GM21528 (cell line): ENCODE data around the gene MROH7.

Experiments
- ATAC-seq: cut with Tn5 transposase; IDR thresholded peaks from one replicate; pipeline ENCODE4 v1.9.1; 2021; ENCODE audit warnings: mild to moderate bottlenecking, moderate library complexity; ENCODE audit not compliant: unreplicated experiment, low FRiP score

The MROH7 gene

DNA sequence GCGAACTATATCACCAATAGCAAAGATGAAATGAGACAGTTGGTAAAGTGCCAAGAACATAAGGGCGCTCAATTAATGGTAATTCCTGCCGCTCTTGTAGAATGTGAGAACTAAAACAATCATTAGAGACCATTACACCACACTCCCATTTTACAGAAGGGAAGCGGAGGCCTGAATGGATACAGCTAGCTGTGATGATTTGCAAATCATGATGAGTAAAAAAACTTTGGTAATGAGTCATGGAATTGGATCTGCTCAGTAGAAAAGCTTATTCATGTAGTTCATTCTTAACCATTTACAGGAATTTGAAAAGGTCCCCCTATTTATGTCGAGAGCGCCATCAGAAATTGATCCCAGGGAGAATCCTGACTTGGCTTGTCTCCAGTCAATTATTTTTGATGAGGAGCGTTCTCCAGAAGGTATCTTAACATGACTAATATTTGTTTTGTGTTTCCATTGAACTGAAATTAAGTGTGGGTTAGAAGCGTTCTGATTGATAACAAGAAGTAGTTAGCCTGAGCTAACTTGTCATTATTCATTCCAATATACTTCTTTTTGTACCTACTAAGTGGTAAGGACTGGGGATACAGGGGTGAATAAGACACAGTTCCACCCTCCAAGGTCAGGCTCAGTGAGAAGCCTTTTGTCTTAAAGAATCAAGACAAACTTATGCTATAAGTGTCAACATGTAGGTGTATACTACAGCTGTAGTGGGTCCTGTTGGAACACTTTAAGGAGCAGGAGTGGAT, 74.9 kb downstream of the MROH7 start:
- ATAC-seq: no peak

DNA sequence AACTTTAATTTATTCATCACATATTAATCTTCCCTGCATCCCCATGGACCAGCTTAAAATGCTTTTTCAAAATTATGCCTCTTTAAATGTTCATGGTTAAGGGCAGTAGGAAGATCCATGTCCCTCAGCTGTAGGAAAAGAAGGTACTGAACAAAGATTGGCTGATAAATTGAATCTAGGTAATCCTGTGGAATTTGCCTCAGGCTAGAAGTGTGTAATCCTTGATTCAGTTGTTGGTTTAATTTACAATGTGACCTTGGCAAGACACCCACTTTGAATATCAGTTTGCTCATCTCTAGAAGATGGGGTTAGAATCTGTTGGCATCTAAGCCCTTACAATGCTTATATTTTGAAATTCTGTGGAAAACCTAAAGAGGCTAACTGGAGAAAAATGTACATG, 80.1 kb downstream of the MROH7 start:
- ATAC-seq: no peak

DNA sequence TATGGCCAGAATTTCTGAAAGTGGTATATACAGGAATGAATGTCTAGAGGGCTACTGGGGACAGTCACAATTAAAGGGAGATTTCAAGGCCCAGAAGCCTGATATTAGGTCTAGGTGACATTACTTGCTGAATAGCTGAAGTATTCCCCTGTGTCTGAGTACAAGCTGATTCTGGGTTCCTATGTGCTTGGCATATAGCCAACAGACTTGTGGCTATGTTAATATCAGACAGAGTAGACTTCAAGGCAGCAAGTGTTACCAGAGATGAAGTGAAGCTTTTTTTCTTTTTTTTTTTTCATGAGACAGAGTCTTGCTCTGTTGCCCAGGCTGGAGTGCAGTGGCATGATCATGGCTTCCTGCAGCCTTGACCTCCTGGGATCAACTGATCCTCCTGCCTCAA, 82.4 kb downstream of the MROH7 start:
- ATAC-seq: no peak

DNA sequence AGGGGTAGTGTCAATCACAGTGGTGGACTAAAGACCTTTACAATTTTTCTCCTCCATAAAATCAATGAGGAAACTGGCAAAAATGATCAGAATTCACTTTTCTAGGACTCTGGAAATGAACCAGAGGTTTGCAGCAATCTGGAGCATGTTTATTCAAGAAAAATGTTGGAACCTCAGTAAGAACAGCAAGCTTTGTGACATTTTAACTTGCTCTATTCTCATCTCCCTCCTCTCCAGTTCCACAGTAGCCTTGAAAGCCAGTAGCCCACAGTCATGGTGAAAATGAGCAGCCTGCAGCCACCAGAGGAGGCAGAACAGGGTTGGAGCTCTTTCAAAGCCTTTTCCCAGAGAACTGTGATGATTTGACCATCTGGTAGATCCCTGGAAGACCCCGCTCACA, 83.2 kb downstream of the MROH7 start:
- no peak for ATAC-seq

DNA sequence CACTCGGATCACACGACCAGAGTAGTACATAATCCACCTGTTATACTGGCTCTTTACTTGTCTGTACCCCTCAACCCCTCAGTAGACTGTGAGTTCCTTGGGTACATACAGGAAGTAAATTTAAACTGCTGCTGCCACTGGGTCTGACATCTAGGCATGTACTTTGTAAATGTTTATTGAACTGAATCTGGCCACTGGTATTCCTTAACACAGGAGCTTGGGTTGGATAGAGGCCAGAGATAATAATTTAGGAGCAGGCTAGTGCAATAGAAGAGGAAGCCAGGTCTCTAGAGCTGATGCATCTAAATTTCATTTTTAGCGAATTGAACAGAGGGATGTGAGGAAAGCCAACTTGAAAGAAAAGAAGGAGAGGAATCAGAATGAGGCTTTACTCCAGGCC, 86.4 kb downstream of the MROH7 start:
- no peak for ATAC-seq

DNA sequence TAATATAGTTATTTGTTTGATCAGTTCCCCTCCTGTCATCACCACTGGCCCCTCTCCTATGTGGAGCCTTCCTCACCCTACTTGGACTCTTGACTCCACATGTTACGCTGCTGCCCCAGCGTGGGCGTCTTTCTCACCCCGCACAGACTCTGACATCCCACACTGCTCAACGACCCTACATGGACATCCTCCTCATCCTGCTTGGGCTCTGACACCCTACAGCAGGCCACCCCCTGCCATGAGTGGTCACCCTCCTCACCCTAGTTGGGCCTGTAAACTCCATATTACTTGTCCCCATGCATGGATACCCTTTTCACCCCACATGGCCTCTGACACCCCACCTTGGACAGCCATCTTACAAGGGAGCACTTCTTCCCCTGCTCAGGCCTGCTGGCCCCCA, 95.1 kb downstream of the MROH7 start:
- ATAC-seq: no peak

DNA sequence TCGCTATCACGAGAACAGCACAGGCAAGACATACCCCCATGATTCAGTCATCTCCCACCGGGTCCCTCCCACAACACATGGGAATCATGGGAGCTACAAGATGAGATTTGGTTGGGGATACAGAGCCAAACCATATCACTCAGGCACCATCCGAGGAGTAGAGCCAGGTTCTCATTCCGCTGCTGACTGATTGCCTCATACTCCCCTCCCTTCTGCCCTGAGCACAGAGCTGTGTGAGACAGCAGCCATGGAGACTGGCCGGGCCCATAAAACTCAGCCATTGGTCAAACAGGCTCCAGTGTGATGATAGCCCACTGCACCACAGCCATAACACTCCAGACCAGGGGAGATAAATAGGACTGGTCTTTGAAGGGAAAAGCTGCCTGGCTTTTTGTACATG, 96.7 kb downstream of the MROH7 start:
- no peak for ATAC-seq

DNA sequence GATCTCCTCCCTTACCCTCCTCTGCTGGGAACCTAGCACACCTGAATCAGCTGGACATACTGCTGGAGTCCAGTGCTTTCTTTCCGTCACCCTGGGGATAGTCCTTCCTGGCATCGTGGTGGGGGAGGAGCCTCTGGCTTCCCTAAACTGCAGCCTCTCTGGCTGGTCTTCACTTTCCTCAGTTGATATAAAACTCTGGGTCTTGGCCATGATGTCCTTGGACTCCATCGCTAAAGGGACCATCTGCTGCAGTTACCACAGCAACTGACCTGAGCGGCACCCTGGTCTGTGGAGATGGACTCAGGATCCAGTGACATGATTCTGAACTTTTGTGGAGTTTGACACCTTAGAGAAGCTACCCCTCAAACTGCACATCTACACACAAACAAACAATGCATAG, 99.9 kb downstream of the MROH7 start:
- ATAC-seq: no peak

DNA sequence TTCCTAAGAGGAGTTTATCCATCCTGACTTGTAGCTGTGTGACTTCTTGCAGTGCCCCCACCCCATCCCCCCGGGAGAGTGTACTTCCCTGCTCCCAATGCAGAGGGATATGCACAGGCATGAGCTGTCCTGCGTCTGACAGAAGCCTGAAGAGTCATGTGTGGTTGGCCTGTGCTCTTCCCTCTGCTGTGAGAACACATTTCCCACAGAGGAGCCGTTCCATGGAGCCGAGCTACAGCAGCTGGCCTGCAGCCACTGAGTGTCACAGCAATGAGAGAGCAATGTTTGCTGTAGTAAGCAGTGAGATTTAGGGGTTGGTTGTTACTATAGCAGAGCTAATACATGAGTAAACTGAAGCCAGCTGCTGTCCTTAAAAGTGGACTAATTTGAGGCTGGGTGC, 100.7 kb downstream of the MROH7 start:
- no peak for ATAC-seq

DNA sequence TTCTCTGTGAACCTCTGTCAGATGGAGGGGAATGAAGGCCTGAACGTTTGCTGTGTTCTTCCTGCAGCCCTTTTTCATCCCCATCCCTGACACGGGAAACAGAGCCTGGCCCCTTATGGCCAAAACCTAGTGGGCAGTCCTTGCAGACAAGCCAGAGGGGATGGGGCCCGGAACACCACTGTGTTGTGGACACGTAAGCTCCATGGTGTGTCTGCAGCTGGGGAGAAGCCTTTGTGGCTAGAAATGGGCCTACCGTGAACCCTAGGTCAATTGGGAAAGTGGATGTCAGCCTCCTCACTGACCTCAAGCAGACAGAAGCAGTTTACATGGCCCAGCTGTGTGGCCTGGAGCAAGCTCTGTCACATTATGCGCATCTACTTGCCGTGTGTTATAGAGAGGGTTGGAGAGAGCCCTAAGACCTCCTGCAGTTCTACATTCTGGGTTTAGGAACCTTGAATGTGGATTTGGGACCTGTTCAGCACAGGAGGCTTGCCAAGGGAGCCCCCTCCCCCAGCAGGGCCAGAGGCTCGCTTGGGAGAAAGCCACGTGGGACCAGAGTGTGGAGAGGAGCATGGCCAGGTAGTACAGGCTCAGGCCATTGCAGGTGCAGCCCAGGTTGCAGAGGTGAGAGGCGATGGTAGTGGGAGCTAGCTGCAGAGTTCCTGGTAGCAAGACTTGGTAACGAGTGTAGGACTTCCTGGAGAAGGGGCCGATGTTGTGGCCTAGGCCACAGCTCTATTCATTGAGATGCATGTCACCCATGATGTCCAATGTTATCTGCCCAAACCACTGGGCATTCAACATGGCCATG, 102.0 kb downstream of the MROH7 start:
- no peak for ATAC-seq

DNA sequence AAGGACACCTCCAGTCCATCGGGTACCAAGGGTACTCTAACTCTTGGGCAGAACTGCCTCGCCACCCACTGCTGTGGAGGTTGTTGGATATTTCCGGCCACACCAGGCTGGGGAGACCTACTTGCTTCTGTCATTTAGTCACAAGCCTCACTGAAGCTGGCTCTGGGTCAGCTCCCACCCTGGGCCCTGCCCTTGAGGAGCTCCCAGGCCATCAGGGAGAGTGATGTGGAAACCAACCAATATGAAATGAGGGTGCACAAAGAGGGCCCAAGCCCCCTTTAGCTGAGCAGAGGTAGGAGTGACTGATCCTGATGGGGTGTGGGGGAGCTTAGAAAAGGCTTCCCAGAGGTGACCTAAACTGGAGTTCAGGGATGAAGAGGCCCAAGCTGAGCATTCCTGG, 103.1 kb downstream of the MROH7 start:
- ATAC-seq: no peak

DNA sequence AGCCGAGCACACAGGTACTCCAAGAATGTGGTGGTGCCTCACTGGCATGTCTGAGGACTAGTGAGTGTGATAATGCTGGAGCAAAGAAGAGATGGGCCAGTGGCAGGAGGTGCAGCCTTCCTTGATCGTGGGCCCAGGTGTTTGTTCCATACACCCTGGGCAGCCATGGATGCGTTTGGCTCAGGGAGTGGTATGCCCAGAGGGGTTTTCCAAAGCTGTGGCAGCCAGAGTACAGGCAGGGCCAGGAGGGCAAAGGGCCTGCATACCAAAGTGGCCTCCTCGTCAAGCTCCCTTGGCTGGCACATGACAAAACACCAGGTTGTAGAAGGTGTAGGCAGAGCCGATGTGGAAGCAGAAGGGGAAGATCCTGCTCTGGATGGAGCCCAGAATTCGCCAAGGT, 103.7 kb downstream of the MROH7 start:
- no peak for ATAC-seq

DNA sequence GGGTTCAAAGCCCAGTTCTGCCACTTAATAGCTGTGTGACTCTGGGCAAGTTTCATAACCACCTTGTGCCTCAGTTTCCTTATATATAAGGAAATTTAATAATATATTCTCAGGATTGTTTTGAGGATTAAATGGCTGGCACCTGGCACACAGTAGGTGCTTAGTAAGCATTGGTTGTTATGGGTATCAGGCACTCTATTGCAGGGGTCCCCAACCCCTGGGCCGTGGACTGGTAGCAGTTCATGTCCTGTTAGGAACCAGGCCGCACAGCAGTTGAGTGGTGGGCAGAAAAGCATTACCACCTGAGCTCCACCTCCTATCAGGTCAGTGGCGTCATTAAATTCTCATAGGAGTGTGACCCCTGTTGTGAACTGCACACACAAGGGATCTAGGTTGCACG, 104.3 kb downstream of the MROH7 start:
- no peak for ATAC-seq

DNA sequence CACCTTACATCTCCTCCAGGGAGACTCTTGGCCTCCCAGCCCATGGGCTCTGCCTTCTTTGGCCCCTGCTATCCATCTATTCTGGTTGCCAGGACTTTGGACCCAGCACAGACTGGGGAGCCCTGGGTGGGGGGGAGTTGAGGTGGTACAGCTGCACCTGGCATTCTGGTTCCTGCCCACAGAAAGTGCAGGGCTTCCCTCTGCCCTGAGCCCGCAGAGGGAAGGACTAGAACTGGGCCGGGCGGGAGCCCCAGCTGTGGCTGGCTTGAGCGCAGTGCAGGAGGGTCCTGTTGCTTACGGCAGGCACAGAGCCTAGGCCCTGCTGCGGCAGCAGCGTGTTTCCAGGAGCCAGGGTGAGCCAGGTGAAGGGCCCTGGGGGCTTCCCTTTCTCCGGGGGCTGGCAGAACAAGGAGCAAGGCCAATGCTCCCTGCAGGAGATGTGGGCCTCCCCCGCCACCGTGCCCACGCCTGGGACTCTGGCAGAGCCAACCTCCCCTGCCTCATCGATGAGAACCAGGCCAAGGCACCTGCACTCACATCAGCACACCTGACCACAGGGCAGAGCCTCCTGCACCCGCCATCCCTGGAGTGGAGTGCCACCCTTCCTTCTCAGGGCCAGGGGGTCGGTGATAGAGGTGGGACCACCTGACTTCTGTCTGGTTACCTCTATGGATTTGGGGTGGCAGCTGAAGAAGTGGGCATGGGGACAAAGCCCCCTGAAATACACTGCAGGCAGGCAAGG, 106.7 kb downstream of the MROH7 start:
- ATAC-seq: no peak

DNA sequence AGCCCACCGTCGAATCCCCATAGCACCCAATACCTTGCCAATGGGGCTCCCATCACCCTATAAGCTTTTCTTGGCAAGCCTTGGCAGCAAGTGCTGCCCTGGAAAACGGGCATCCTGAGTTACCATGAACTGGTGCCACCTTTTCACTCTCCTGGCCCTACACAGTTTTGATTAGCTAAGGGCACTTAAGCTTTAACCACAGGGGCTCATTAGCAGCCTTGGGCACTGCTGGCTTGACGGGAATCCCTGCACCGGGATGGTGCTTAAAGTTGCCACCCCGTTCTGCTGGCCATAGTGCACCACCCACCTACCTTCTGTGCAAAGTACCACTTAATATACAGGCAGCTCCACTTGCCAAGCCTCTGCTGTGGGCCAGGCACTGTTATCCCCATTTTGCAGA, 109.0 kb downstream of the MROH7 start:
- no peak for ATAC-seq

DNA sequence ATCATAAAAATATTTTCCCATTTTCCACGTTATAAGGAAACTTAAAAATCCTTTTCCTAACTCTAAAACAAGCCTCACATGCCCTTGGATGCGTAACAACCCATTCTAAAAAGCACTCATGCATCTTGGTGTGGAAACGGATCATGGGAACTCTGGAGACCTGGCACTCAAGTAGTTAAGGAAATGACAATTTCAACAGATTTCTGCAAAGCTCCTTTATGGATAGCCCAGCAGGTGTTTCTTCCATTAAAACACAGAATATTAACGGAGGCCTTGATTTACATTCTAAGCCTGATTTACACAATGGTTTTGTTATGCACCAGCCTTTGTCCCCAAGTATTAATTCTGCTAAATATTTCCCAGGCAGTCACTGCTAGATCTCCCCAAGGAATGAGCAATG, 109.8 kb downstream of the MROH7 start:
- no peak for ATAC-seq

DNA sequence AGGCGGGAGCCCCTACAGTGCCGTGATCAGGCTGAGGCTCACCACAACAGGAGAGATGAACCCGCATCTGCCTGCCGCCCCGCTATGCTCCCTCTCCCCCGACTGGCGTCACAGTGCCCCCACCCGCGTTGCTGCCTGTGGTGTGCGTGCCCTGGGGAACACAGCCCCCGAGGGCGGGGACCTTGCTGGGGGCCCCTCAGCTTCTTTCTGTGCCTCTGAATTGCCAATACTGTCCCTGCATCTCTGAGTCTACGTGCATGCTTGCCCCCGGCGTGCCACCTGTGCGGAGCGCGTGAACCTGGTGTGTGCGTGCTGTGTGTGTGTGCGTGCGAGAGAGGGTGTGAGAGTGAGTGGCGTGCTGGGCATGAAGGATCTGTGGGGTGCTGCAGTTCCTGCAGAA, 112.5 kb downstream of the MROH7 start:
- no peak for ATAC-seq

DNA sequence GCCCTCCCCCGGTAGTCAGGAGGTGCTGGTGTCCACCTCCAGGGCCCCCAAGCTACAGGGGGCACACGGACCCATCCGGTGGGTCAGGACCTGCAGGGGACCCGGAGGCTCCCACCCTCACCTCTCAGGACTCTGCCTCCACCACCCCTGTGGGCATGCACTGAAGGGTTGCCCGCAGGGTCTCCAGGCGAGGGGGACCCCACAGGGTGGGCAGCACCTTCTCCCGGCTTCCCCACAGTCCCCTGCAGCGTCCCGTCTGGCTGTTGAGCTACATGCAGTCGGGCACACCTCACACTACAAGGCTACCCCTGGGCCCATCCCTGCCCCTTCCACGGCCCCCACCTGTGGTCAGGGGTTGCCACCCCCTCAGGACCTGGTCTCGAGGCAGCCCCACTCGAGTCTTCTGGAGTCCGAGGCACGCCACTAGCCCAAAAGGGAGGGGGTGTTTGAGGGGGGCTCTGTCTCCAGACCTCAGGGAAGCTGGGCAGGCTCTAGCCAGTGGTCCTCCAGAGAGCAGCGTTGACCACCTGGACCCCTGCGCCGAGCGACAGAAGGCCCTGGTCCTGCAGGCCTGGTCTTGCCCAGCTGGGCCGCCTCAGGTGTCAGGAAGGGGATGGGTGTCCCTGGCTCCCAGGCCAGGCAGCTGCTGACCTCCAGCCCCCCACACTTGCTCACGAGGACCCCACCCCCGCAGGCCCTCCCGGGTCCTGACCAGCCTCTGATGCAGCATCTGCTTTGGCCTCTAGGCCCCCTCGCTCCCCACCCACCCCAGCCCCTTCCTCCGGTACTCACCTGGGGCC, 113.1 kb downstream of the MROH7 start:
- ATAC-seq: no peak

DNA sequence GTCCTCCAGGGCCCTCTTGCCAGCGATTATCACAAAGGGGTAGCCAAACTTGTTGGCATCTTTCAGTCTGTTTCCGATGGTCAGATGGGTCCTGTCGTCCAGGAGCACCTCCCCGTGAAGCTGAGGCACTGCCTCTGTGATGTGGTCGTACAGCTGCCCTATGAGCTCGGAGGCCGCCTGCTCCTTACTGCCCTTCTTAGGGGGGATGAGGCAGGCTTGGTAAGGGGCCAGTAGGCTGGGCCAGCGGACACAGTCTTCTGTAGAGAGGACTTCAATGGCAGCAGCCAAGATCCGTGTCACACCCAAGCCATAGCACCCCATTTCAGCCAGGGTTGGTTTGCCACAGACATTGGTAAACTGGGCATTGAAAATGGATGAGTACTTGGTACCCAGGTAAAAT, 116.2 kb downstream of the MROH7 start:
- ATAC-seq: no peak

DNA sequence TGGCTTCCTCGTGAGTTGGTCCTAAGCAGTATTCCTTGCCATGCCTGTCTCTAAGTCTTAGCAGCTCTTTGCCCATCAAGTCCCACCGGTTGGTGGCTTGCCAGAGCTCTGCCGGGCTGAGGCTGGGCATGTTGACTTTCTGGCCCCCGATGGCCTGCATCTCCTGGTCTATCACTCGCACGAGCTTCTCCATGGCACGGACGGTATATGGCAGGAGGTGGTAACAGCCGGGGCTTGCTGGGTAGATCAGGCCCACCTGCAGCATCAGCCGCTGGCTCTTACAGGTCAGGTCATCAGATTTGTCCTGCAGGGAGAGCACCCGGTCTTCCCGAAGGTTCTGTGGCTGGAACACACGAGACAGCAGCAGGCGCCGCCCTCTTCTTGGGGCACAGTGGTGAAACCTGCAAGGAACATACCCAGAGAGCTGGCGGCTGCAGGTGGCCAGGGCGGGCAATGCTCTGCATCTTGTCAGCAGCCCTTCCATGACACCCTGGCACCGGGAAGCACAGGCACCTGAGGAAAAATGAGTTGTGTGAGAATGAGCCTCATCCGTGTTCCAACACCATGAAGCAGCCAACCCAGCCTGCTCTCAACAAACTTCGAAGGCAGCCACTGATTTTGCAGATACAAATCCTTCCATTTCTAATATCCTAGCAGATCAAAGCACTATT, 117.2 kb downstream of the MROH7 start:
- no peak for ATAC-seq
